Measurements from ENCODE around the gene TPSAB1. TPM values are rescaled to one million over a fixed set of nuclear protein-coding genes. Genes with fewer than 3 reads are reported as not detected.

Gene TPSAB1
- total RNA-seq, 2 donors from 2014 or later, result 17.7 to 33.6 TPM

- Histone ChIP-seq H3K36me3 (no peaks in the 10 kb centered on the region), H3K4me3 (no peak overlapping the region), H3K27me3 (replicated peaks; ENCODE audit: insufficient read depth) (no peaks in the 10 kb centered on the region), H3K27ac (no peak overlapping the region), H3K9me3 (no peaks in the 10 kb centered on the region), H3K4me1 (replicated peaks) (no peaks in the 10 kb centered on the region)
- no peak for DNase-seq (ENCODE audit: low spot score)
- intact Hi-C loops (cut with DNase I), result no loop called here
- WGBS, result 57% methylated on average over 30 of the region's 30 CpGs
- TF ChIP-seq POLR2A (IDR thresholded peaks at IDR 0.05), result no peak
- TF ChIP-seq CTCF (IDR thresholded peaks at IDR 0.05), result no peak
- TF ChIP-seq POLR2AphosphoS5 (IDR thresholded peaks at IDR 0.05), result no peak
Observed at GRCh38 chr16:1275791-1276579, 35.5 kb downstream of the TPSAB1 start.

- no peak for DNase-seq (ENCODE audit: low spot score)
- Histone ChIP-seq H3K9me3 (no peaks in the 10 kb centered on the region), H3K36me3 (no peaks in the 10 kb centered on the region), H3K4me1 (replicated peaks) (no peaks in the 10 kb centered on the region), H3K27me3 (replicated peaks; ENCODE audit: insufficient read depth) (no peaks in the 10 kb centered on the region), H3K27ac (no peak overlapping the region), H3K4me3 (no peak overlapping the region)
- WGBS, result 82% methylated on average over 9 of the region's 14 CpGs
- TF ChIP-seq CTCF (IDR thresholded peaks at IDR 0.05), result no peak
- TF ChIP-seq POLR2A (IDR thresholded peaks at IDR 0.05), result no peak
- TF ChIP-seq POLR2AphosphoS5 (IDR thresholded peaks at IDR 0.05), result no peak
- intact Hi-C loops (cut with DNase I), result no loop called here
Observed at GRCh38 chr16:1276580-1276878, 36.0 kb downstream of the TPSAB1 start.

GRCh38 chr16:1277151-1277598, 36.7 kb downstream of the TPSAB1 start:
- WGBS, result 79% methylated on average over 16 of the region's 19 CpGs
- intact Hi-C loops (cut with DNase I), result no loop called here
- H3K9me3 ChIP-seq, result no peaks in the 10 kb centered on the region
- H3K27ac ChIP-seq, result no peak overlapping the region
- no peaks in the 10 kb centered on the region for H3K4me1 ChIP-seq (replicated peaks)
- DNase-seq (ENCODE audit: low spot score), result no peak
- H3K36me3 ChIP-seq, result no peaks in the 10 kb centered on the region
- TF ChIP-seq CTCF (IDR thresholded peaks at IDR 0.05) (no peak), POLR2AphosphoS5 (IDR thresholded peaks at IDR 0.05) (no peak), POLR2A (IDR thresholded peaks at IDR 0.05) (no peak)
- no peaks in the 10 kb centered on the region for H3K27me3 ChIP-seq (replicated peaks; ENCODE audit: insufficient read depth)
- H3K4me3 ChIP-seq, result no peak overlapping the region

- WGBS, result 65% methylated on average over 21 of the region's 21 CpGs
- H3K27ac ChIP-seq, result no peak overlapping the region
Observed at GRCh38 chr16:1277617-1278282, 37.2 kb downstream of the TPSAB1 start.

More at GRCh38 chr16:1277617-1278282, 37.2 kb downstream of the TPSAB1 start:
- H3K36me3 ChIP-seq, result no peaks in the 10 kb centered on the region
- no peaks in the 10 kb centered on the region for H3K27me3 ChIP-seq (replicated peaks; ENCODE audit: insufficient read depth)
- no peaks in the 10 kb centered on the region for H3K9me3 ChIP-seq
- no peak overlapping the region for H3K4me3 ChIP-seq
- intact Hi-C loops (cut with DNase I), result no loop called here
- no peak for DNase-seq (ENCODE audit: low spot score)
- TF ChIP-seq POLR2AphosphoS5 (IDR thresholded peaks at IDR 0.05) (no peak), POLR2A (IDR thresholded peaks at IDR 0.05) (no peak), CTCF (IDR thresholded peaks at IDR 0.05) (no peak)
- no peaks in the 10 kb centered on the region for H3K4me1 ChIP-seq (replicated peaks)

Data from prostate gland (tissue), 2 donors.